ENCODE data around the gene TTF2. TPM values are rescaled to one million over a fixed set of nuclear protein-coding genes. Genes with fewer than 3 reads are reported as not detected.

Gene TTF2
- 13.6 to 24.5 TPM (median 21.5 TPM) in 5 replicates for total RNA-seq (2022; extraction: Qiagen RNA extraction; ENCODE audit: low read depth)

DNA sequence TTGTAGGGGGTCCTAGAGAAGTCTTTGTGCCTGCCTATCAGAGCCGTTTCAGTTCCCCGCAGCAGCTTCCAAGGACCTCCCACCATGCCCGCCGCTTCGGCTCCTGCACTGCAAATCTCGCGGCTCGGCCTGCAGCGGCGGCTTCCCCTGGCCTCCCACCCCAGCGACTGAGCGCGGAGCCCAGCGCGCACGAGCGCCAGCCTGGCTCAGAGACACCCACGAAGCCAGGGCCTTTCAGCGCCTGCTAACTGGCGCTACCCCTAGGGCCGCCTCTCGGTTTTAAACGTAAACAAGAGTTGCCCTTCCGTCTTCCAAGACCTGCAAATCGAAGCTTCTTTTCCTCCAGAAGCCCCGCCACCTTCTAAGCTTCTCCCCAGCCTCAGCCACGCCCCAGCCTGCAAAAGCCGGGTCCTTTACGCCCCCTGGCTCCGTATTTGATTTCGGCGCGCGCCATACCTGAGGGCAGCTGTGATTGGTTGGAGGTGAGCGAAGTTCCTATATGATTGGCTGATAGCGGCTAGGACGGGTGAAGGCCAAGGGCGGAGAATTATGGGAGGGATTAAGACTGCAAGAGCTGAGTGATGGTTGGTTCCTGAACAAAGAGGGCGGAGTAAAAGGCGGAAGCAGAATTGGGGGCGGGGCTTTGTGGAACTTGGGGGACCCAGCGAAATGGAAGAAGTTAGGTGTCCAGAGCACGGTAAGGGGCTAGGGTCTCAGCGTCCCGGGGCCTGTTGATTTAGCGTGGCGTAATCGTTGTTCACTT, at the start of gene TTF2:
TTF2 (plus strand) TSS at position 649 of the 763 bp plus-strand sequence; CDS start at position 670, 21 bp downstream.

DNA sequence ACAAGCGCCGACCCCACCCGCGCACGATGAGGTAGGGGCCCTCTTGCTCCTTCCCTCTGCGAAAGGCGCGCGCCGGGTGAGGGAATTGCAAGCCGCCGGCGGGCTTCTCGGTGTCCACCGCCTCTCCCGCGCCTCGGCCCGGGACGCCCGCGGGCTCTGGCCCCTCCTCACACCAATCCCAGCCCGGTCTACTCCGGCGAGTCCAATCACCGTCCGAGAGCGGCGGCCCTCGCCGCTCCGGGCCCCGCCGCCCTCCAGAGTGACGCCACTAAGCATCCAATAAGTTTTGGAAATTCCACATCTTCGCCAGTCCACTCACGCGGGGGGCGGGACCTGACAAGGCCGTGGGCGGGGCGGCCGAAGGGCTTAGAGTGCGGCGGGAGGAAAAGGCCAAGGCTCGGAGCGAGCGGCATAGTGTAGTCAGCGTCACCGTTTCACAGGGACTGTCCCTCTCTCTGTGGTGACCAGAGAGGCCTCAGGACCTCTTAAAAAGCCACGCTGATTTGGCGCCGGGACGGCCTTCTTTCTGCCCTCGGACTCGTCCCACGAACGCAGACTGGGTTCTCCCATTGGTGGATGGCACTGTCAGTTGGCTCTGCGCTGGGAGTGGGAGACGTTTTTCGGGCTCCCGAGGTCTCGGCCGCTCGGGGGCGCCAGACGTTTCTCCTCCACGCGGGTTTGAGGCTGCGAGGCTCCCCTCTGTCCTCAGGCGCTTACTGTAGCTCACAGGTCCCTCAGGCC, 61.6 kb downstream of the TTF2 start, which contains the start of gene TRIM45:
TRIM45 (minus strand) TSS at position 161 of the 741 bp plus-strand sequence. CDS start 548 bp downstream, outside the sequence.

Other genes starting within 250 kb of the TTF2 start
- gene PTGFRN, start 150.4 kb upstream of the TTF2 start, total RNA-seq (2022; extraction: Qiagen RNA extraction; ENCODE audit: low read depth) = 14.4 to 16.7 TPM (median 15.2 TPM) in 5 replicates
- 0.24 to 0.58 TPM (median 0.47 TPM) in 5 replicates for gene CD101, start 58.6 kb upstream of the TTF2 start, total RNA-seq (2022; extraction: Qiagen RNA extraction; ENCODE audit: low read depth)
- gene TRIM45, start 61.4 kb downstream of the TTF2 start, total RNA-seq (2022; extraction: Qiagen RNA extraction; ENCODE audit: low read depth) = 0.66 to 1.8 TPM (median 1.6 TPM) in 5 replicates
- gene VTCN1, start 150.6 kb downstream of the TTF2 start, total RNA-seq (2022; extraction: Qiagen RNA extraction; ENCODE audit: low read depth) = 0.09 to 0.13 TPM in 2 of 5 replicates, not detected in the others

Data from A549 treated with ZK216348 at 1 μM for 4 hours (cell line).